ENCODE data around the gene TPT1. TPM values are rescaled to one million over a fixed set of nuclear protein-coding genes. Genes with fewer than 3 reads are reported as not detected.

TPT1 gene
- polyA plus RNA-seq, 3 donors: 2,102 to 5,638 (median 2,493) TPM

GRCh38 chr13:45328661-45329111 is 12.3 kb downstream of the TPT1 start:
- H3K27ac Mint-ChIP-seq: no peak overlapping the region
- peaks cover 13% of the 10 kb centered on the region for H3K79me2 ChIP-seq (ENCODE audit: insufficient read depth, low read length)
- no peak overlapping the region for H2AFZ ChIP-seq (ENCODE audit: insufficient read depth, low read depth, low read length, poor library complexity, severe bottlenecking)
- peaks cover 11% of the 10 kb centered on the region for H4K20me1 ChIP-seq (ENCODE audit: insufficient read depth, low read length)
- no peak overlapping the region for H3K27ac ChIP-seq (ENCODE audit: low read depth in 1 of 2, low read length in 2 of 2)
- no peak overlapping the region for H3K4me3 Mint-ChIP-seq
- no peak for DNase-seq
- TF ChIP-seq CTCF (IDR thresholded peaks at IDR 0.05): no peak
- H3K27me3 ChIP-seq (ENCODE audit: control insufficient read depth in 2 of 2, insufficient read depth in 2 of 2, low read length in 2 of 2): no peaks in the 10 kb centered on the region
- H3K4me1 Mint-ChIP-seq: peaks cover 80% of the 10 kb centered on the region
- 20% methylated on average over 1 of the region's 3 CpGs for WGBS (ENCODE audit: insufficient coverage)
- intact Hi-C loops (cut with micrococcal nuclease): no loop called here
- no peak overlapping the region for H3K9ac ChIP-seq (ENCODE audit: insufficient read depth, low read length, poor library complexity, severe bottlenecking)
- H3K27me3 Mint-ChIP-seq (ENCODE audit: low read depth in 3 of 3): peaks cover 0 to 7% (median 3%) of the 10 kb centered on the region in 3 donors
- no peaks in the 10 kb centered on the region for H3K36me3 ChIP-seq (replicated peaks in 1 of 2; ENCODE audit: control insufficient read depth in 1 of 2, insufficient read depth in 2 of 2, low read length in 2 of 2)
- peak overlapping the region in 1 of 3 experiments; percentile 59 for H3K4me3 ChIP-seq (replicated peaks in 1 of 3; ENCODE audit: low read depth in 2 of 3, low read length in 3 of 3)
- no peaks in the 10 kb centered on the region for H3K9me3 ChIP-seq (replicated peaks in 1 of 2; ENCODE audit: control insufficient read depth in 1 of 2, insufficient read depth in 1 of 2, low read length in 2 of 2)
- no peaks in the 10 kb centered on the region for H3K9me3 Mint-ChIP-seq
- no peak overlapping the region for H3K4me2 ChIP-seq (replicated peaks; ENCODE audit: extremely low read depth, low read length, poor library complexity, severe bottlenecking)
- peaks cover 6 to 13% of the 10 kb centered on the region in 2 donors for H3K36me3 Mint-ChIP-seq
- peaks cover 64 to 67% of the 10 kb centered on the region in 2 donors for H3K4me1 ChIP-seq (ENCODE audit: control insufficient read depth in 1 of 2, insufficient read depth in 2 of 2, low read length in 2 of 2)

- Mint-ChIP-seq H3K27ac (peak overlapping the region in 1 of 7 donors; percentile 72), H3K4me3 (no peak overlapping the region), H3K36me3 (peaks cover 0 to 8% of the 10 kb centered on the region in 2 donors), H3K27me3 (ENCODE audit: low read depth in 3 of 3) (peaks cover 0 to 7% (median 3%) of the 10 kb centered on the region in 3 donors), H3K9me3 (peaks cover 0 to 3% (median 0%) of the 10 kb centered on the region in 7 donors), H3K4me1 (peaks cover 67% of the 10 kb centered on the region)
- Histone ChIP-seq H3K27ac (ENCODE audit: low read depth in 1 of 2, low read length in 2 of 2) (no peak overlapping the region), H2AFZ (ENCODE audit: insufficient read depth, low read depth, low read length, poor library complexity, severe bottlenecking) (no peak overlapping the region), H3K9me3 (replicated peaks in 1 of 2; ENCODE audit: control insufficient read depth in 1 of 2, insufficient read depth in 1 of 2, low read length in 2 of 2) (no peaks in the 10 kb centered on the region), H3K9ac (ENCODE audit: insufficient read depth, low read length, poor library complexity, severe bottlenecking) (no peak overlapping the region), H3K27me3 (ENCODE audit: control insufficient read depth in 2 of 2, insufficient read depth in 2 of 2, low read length in 2 of 2) (no peaks in the 10 kb centered on the region), H3K36me3 (replicated peaks in 1 of 2; ENCODE audit: control insufficient read depth in 1 of 2, insufficient read depth in 2 of 2, low read length in 2 of 2) (no peaks in the 10 kb centered on the region), H3K4me3 (replicated peaks in 1 of 3; ENCODE audit: low read depth in 2 of 3, low read length in 3 of 3) (no peak overlapping the region), H3K4me1 (ENCODE audit: control insufficient read depth in 1 of 2, insufficient read depth in 2 of 2, low read length in 2 of 2) (peaks cover 52 to 54% of the 10 kb centered on the region in 2 donors), H3K4me2 (replicated peaks; ENCODE audit: extremely low read depth, low read length, poor library complexity, severe bottlenecking) (no peak overlapping the region), H3K79me2 (ENCODE audit: insufficient read depth, low read length) (peaks cover 5% of the 10 kb centered on the region), H4K20me1 (ENCODE audit: insufficient read depth, low read length) (no peaks in the 10 kb centered on the region)
- no peak for TF ChIP-seq CTCF (IDR thresholded peaks at IDR 0.05)
- WGBS (ENCODE audit: insufficient coverage): 77% methylated on average over 3 of the region's 9 CpGs
- intact Hi-C loops (cut with micrococcal nuclease): no loop called here
- no peak for DNase-seq
These were observed 13.6 kb downstream of the TPT1 start for GRCh38 chr13:45327253-45327955.
